ENCODE measurements around the gene COL5A3.

The COL5A3 gene

GRCh38 chr19:9945319-9945966 is 64.9 kb downstream of the COL5A3 start:
- DNase-seq (ENCODE audit: low spot score), result no peak
- in situ Hi-C loops (cut with MboI; ENCODE audit: low sequenced_read_pairs, unreplicated experiment), result loop anchor here (25.0 kb wide), 2 partner anchors 292 to 442 kb away; partner anchors contain the start of genes S1PR2 and TYK2
- TF ChIP-seq CTCF (IDR thresholded peaks at IDR 0.05; ENCODE audit: borderline replicate concordance, control extremely low read depth, extremely low read depth, insufficient read depth, missing control alignments), result no peak

- in situ Hi-C loops (cut with MboI; ENCODE audit: low sequenced_read_pairs, unreplicated experiment), result loop anchor here (25.0 kb wide), 2 partner anchors 294 to 444 kb away; partner anchors contain the start of genes S1PR2 and TYK2
- no peak for TF ChIP-seq CTCF (IDR thresholded peaks at IDR 0.05; ENCODE audit: borderline replicate concordance, control extremely low read depth, extremely low read depth, insufficient read depth, missing control alignments)
These were observed 66.6 kb downstream of the COL5A3 start for GRCh38 chr19:9943744-9944143.

GRCh38 chr19:9941671-9942070 is 68.6 kb downstream of the COL5A3 start:
- in situ Hi-C loops (cut with MboI; ENCODE audit: low sequenced_read_pairs, unreplicated experiment), result loop anchor here (25.0 kb wide), 2 partner anchors 296 to 446 kb away; partner anchors contain the start of genes S1PR2 and TYK2
- DNase-seq (ENCODE audit: low spot score), result no peak
- no peak for TF ChIP-seq CTCF (IDR thresholded peaks at IDR 0.05; ENCODE audit: borderline replicate concordance, control extremely low read depth, extremely low read depth, insufficient read depth, missing control alignments)

More at GRCh38 chr19:9943744-9944143, 66.6 kb downstream of the COL5A3 start:
- no peak for DNase-seq (ENCODE audit: low spot score)

- in situ Hi-C loops (cut with MboI; ENCODE audit: low sequenced_read_pairs, unreplicated experiment), result loop anchor here (25.0 kb wide), 2 partner anchors 296 to 446 kb away; partner anchors contain the start of genes S1PR2 and TYK2
- no peak for TF ChIP-seq CTCF (IDR thresholded peaks at IDR 0.05; ENCODE audit: borderline replicate concordance, control extremely low read depth, extremely low read depth, insufficient read depth, missing control alignments)
- DNase-seq (ENCODE audit: low spot score), result no peak
These were observed 69.1 kb downstream of the COL5A3 start for GRCh38 chr19:9941231-9941630.

- DNase-seq (ENCODE audit: low spot score), result no peak
- in situ Hi-C loops (cut with MboI; ENCODE audit: low sequenced_read_pairs, unreplicated experiment), result loop anchor here (25.0 kb wide), 2 partner anchors 297 to 447 kb away; partner anchors contain the start of genes S1PR2 and TYK2
- TF ChIP-seq CTCF (IDR thresholded peaks at IDR 0.05; ENCODE audit: borderline replicate concordance, control extremely low read depth, extremely low read depth, insufficient read depth, missing control alignments), result no peak
These were observed 69.5 kb downstream of the COL5A3 start for GRCh38 chr19:9940778-9941177.

- DNase-seq (ENCODE audit: low spot score), result no peak
- no peak for TF ChIP-seq CTCF (IDR thresholded peaks at IDR 0.05; ENCODE audit: borderline replicate concordance, control extremely low read depth, extremely low read depth, insufficient read depth, missing control alignments)
- in situ Hi-C loops (cut with MboI; ENCODE audit: low sequenced_read_pairs, unreplicated experiment), result loop anchor here (10.0 to 25.0 kb wide), 3 partner anchors 85 to 448 kb away; partner anchors contain the start of genes S1PR2 and TYK2
These were observed 70.9 kb downstream of the COL5A3 start for GRCh38 chr19:9939301-9939913.
